H9 (cell line): ENCODE results near the gene HOXB6. TPM values are rescaled to one million over a fixed set of nuclear protein-coding genes. Genes with fewer than 3 reads are reported as not detected.

Experiments used
- DNase-seq: peaks from one replicate; pipeline ENCODE4 v3.0.0-alpha.2; 2017
- H2AFZ ChIP-seq: one replicate; pipeline ENCODE4 v1.6.1; 2013; ENCODE audit warnings: mild to moderate bottlenecking, low read length, control low read depth, moderate library complexity
- H2AK5ac ChIP-seq: 2 replicates; pipeline ENCODE4 v1.6.1; 2013; ENCODE audit warnings: low read length, control low read depth, mixed read lengths; ENCODE audit not compliant: insufficient read length
- H2BK120ac ChIP-seq: one replicate; pipeline ENCODE4 v1.6.1; 2013; ENCODE audit warnings: low read depth, mild to moderate bottlenecking, low read length, control low read depth, inconsistent platforms; ENCODE audit not compliant: poor library complexity, severe bottlenecking
- H2BK12ac ChIP-seq: 2 replicates; pipeline ENCODE4 v1.6.1; 2013; ENCODE audit warnings: low read length, control low read depth, mixed read lengths, low read depth; ENCODE audit not compliant: insufficient read length
- H2BK15ac ChIP-seq: 2 replicates; pipeline ENCODE4 v1.6.1; 2013; ENCODE audit warnings: low read depth, low read length, control low read depth
- H2BK20ac ChIP-seq: one replicate; pipeline ENCODE4 v1.6.1; 2013; ENCODE audit warnings: low read depth, mild to moderate bottlenecking, low read length, control low read depth, inconsistent platforms; ENCODE audit not compliant: poor library complexity, severe bottlenecking
- H2BK5ac ChIP-seq: 2 replicates; pipeline ENCODE4 v1.6.1; 2013; ENCODE audit warnings: low read length, control low read depth, mixed read lengths; ENCODE audit not compliant: insufficient read length
- H3K14ac ChIP-seq: 2 replicates; pipeline ENCODE4 v1.6.1; 2013; ENCODE audit warnings: low read length, control low read depth; ENCODE audit not compliant: insufficient read depth
- H3K18ac ChIP-seq: 2 replicates; pipeline ENCODE4 v1.6.1; 2013; ENCODE audit warnings: low read depth, mild to moderate bottlenecking, mixed read lengths, low read length, control low read depth; ENCODE audit not compliant: insufficient read length
- H3K23ac ChIP-seq: 2 replicates; pipeline ENCODE4 v1.6.1; 2013; ENCODE audit warnings: low read length, control low read depth, mixed read lengths, low read depth; ENCODE audit not compliant: insufficient read length
- H3K23me2 ChIP-seq: 2 replicates; pipeline ENCODE4 v1.6.1; 2013; ENCODE audit warnings: low read depth, mild to moderate bottlenecking, mixed read lengths, low read length, control low read depth; ENCODE audit not compliant: insufficient read length, poor library complexity, severe bottlenecking
- H3K27ac ChIP-seq: 2 replicates; pipeline ENCODE4 v1.5.1; 2013; ENCODE audit warnings: low read length, control low read depth, mixed read lengths, low read depth; ENCODE audit not compliant: insufficient read length
- H3K27me3 ChIP-seq: 2 replicates; pipeline ENCODE4 v1.6.1; 2013; ENCODE audit warnings: low read length, control low read depth, inconsistent platforms; ENCODE audit not compliant: insufficient read depth
- H3K4ac ChIP-seq: 2 replicates; pipeline ENCODE4 v1.6.1; 2013; ENCODE audit warnings: low read depth, mild to moderate bottlenecking, control low read depth, inconsistent platforms, low read length, moderate library complexity
- H3K4me1 ChIP-seq: 2 replicates; pipeline ENCODE4 v1.6.1; 2013; ENCODE audit warnings: low read length, control low read depth, inconsistent platforms; ENCODE audit not compliant: insufficient read depth
- H3K4me2 ChIP-seq: 2 replicates; pipeline ENCODE4 v1.6.1; 2013; ENCODE audit warnings: low read length, control low read depth, mixed read lengths; ENCODE audit not compliant: insufficient read length, insufficient read depth
- H3K56ac ChIP-seq: 2 replicates; pipeline ENCODE4 v1.6.1; 2013; ENCODE audit warnings: low read depth, mild to moderate bottlenecking, mixed read lengths, low read length, control low read depth; ENCODE audit not compliant: insufficient read length
- H3K79me1 ChIP-seq: 2 replicates; pipeline ENCODE4 v1.6.1; 2013; ENCODE audit warnings: low read depth, mild to moderate bottlenecking, moderate library complexity, low read length, control low read depth, inconsistent platforms; ENCODE audit not compliant: insufficient read depth, poor library complexity, severe bottlenecking
- H3K79me2 ChIP-seq: 2 replicates; pipeline ENCODE4 v1.6.1; 2013; ENCODE audit warnings: low read length, control low read depth, inconsistent platforms; ENCODE audit not compliant: insufficient read depth
- H3K9ac ChIP-seq: 2 replicates; pipeline ENCODE4 v1.6.1; 2013; ENCODE audit warnings: low read length, control low read depth, mixed read lengths; ENCODE audit not compliant: insufficient read length; ENCODE audit errors: extremely low read depth
- H3K9me3 ChIP-seq: one replicate; pipeline ENCODE4 v1.6.1; 2013; ENCODE audit warnings: low read depth, low read length, inconsistent platforms; ENCODE audit not compliant: control insufficient read depth
- H3T11ph ChIP-seq: one replicate; pipeline ENCODE4 v1.6.1; 2013; ENCODE audit warnings: mild to moderate bottlenecking, low read length, control low read depth, inconsistent platforms
- H4K20me1 ChIP-seq: one replicate; pipeline ENCODE4 v1.6.1; 2013; ENCODE audit not compliant: control insufficient read depth, insufficient read length, insufficient read depth
- H4K5ac ChIP-seq: 2 replicates; pipeline ENCODE4 v1.6.1; 2013; ENCODE audit warnings: low read depth, mild to moderate bottlenecking, mixed read lengths, low read length, control low read depth; ENCODE audit not compliant: insufficient read length
- H4K8ac ChIP-seq: replicated peaks from 2 replicates; pipeline ENCODE4 v1.6.1; 2013; ENCODE audit warnings: low read length, control low read depth, mixed read lengths, low read depth; ENCODE audit not compliant: insufficient read length
- H4K91ac ChIP-seq: 2 replicates; pipeline ENCODE4 v1.6.1; 2013; ENCODE audit warnings: low read depth, mild to moderate bottlenecking, moderate library complexity, mixed read lengths, low read length, control low read depth; ENCODE audit not compliant: insufficient read length
- H3K27ac Mint-ChIP-seq, 3 experiments: 2 replicates in 2 of 3; 3 replicates in 1 of 3; pipeline ENCODE4 v1.8.0; 2020 to 2021; ENCODE audit warnings: mixed read lengths in 3 of 3, mild to moderate bottlenecking in 1 of 3, moderate library complexity in 1 of 3
- H3K27me3 Mint-ChIP-seq: 2 replicates; pipeline ENCODE4 v1.8.0; 2021; ENCODE audit warnings: low read depth, mild to moderate bottlenecking, moderate library complexity, mixed read lengths
- H3K36me3 Mint-ChIP-seq, 3 experiments: 2 replicates in 2 of 3; 3 replicates in 1 of 3; pipeline ENCODE4 v1.8.0; 2020 to 2021; ENCODE audit warnings: low read depth in 3 of 3, mixed read lengths in 3 of 3; ENCODE audit not compliant: insufficient read depth in 1 of 3
- H3K4me1 Mint-ChIP-seq, 2 experiments: 2 replicates each; pipeline ENCODE4 v1.8.0; 2020; ENCODE audit warnings: mixed read lengths in 2 of 2
- H3K4me3 Mint-ChIP-seq, 2 experiments: 2 replicates in 1 of 2; 3 replicates in 1 of 2; pipeline ENCODE4 v1.8.0; 2020 to 2021; ENCODE audit warnings: mild to moderate bottlenecking in 2 of 2, mixed read lengths in 2 of 2, moderate library complexity in 1 of 2
- H3K9me3 Mint-ChIP-seq, 2 experiments: 2 replicates in 1 of 2; 3 replicates in 1 of 2; pipeline ENCODE4 v1.8.0; 2020; ENCODE audit warnings: mild to moderate bottlenecking in 2 of 2, mixed read lengths in 2 of 2, moderate library complexity in 1 of 2
- CTCF ChIP-seq: fragments of 200-600 bp; sonication (generic); conservative IDR thresholded peaks from 3 replicates; pipeline ENCODE4 v1.8.0; 2021; ENCODE audit warnings: antibody characterized with exemption, mild to moderate bottlenecking
- WGBS: extraction: QIAGEN DNeasy Blood & Tissue Kit; methylation state at CpG from one replicate; pipeline ENCODE4 v1.1.7; 2013; ENCODE audit warnings: missing lambda C conversion rate, low lambda C conversion rate, mixed read lengths; ENCODE audit not compliant: insufficient read length; ENCODE audit errors: extremely low coverage; 5-methylcytosine and 5-hydroxymethylcytosine counted together
- total RNA-seq: library from RNA; stranded (reverse); gene quantifications from 2 replicates; pipeline ENCODE4 v1.2.1, GENCODE V29; 2021

HOXB6 gene
- total RNA-seq, 1 experiment from 2014 or later: not detected

- Histone ChIP-seq H2BK15ac (no peak overlapping the region), H2BK120ac (no peak overlapping the region), H3K18ac (no peak overlapping the region), H2BK20ac (no peak overlapping the region), H4K5ac (no peak overlapping the region), H3K27ac (no peak overlapping the region), H4K20me1 (no peaks in the 10 kb centered on the region), H2BK12ac (no peak overlapping the region), H3K79me1 (no peaks in the 10 kb centered on the region), H3K4ac (no peak overlapping the region), H3K14ac (no peak overlapping the region), H3K4me1 (no peaks in the 10 kb centered on the region), H3K4me2 (no peak overlapping the region), H3K23ac (no peak overlapping the region), H2BK5ac (no peak overlapping the region), H3K79me2 (no peaks in the 10 kb centered on the region), H3T11ph (no peak overlapping the region), H4K8ac (no peak overlapping the region), H3K56ac (no peak overlapping the region), H4K91ac (no peak overlapping the region), H3K23me2 (peaks cover 3% of the 10 kb centered on the region), H2AK5ac (no peak overlapping the region), H3K27me3 (peaks cover 100% of the 10 kb centered on the region), H3K9ac (no peak overlapping the region), H2AFZ (no peak overlapping the region), H3K9me3 (no peaks in the 10 kb centered on the region)
- H3K27me3 Mint-ChIP-seq: peaks cover 100% of the 10 kb centered on the region
- H3K4me1 Mint-ChIP-seq: peaks cover 13 to 24% of the 10 kb centered on the region in 2 experiments
- no peak for TF ChIP-seq CTCF
- no peak for DNase-seq
- H3K4me3 Mint-ChIP-seq: no peak overlapping the region
- no CpG with 5 or more reads among the region's 5 CpGs for whole genome bisulfite sequencing
- no peaks in the 10 kb centered on the region; a peak in 1 of 7 replicates for H3K36me3 Mint-ChIP-seq
- H3K27ac Mint-ChIP-seq: no peak overlapping the region
- H3K9me3 Mint-ChIP-seq: peaks cover 7 to 14% of the 10 kb centered on the region in 2 experiments; a peak in 3 of 5 replicates
Observed at GRCh38 chr17:48587276-48588073, 17.3 kb downstream of the HOXB6 start.
